Stimulated activated CD4-positive, alpha-beta T cell treated with anti-CD3 and anti-CD28 coated beads, TNF-alpha, amount 100 ng/mL, for 48 hours (primary cell): ENCODE results near the gene DNAH17.

Source experiments
- DNase-seq, 3 donors: peaks; one replicate each; pipeline ENCODE4 v3.0.0-alpha.2; 2020; ENCODE audit warnings: low read depth in 3 of 3

DNAH17 gene

GRCh38 chr17:78430892-78431691 is 146.1 kb downstream of the DNAH17 start:
- no peak for DNase-seq

DNA sequence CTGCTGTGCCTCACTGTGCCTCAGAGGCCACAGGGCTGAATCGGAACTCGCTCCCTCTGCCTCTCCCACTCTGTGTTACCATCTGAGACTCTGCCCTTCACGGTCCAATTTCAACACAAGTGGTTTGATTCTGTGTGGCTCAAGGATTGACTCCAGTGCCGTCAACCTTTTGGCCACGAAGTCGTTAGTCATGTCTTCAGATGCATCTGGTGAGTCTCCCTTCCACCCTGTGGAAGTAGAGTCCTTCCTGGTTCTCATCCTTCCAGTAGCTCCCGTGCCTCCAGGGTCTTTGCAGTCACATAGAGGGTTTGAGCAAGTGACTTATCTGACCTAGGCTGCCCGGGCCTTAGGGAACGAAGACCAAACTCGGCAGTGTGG is 147.6 kb downstream of the DNAH17 start:
- no peak for DNase-seq

GRCh38 chr17:78428836-78429617 is 148.2 kb downstream of the DNAH17 start:
- no peak for DNase-seq

GRCh38 chr17:78428025-78428575 is 149.1 kb downstream of the DNAH17 start:
- no peak for DNase-seq

GRCh38 chr17:78427140-78427539 is 150.1 kb downstream of the DNAH17 start:
- DNase-seq, result no peak

- DNase-seq, result no peak
Observed at GRCh38 chr17:78426293-78426879, 150.8 kb downstream of the DNAH17 start.

DNA sequence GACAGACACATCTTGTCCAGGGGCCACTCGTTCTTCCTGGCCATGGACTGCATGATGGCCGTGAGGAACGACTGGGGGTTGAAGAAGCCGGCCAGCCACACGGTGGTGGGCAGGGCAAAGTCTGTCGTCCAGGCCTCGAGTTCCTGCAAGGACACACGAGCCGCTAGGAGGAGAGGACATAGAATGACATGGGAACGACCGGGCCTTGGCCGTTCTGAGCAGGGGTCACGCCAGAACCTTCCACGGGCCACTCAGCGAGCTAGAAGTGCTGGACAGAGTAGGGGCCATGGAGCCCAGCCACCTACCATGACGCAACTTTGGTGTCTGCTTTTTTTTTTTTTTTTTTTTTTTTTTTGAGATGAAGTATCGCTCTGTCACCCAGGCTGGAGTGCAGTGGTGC is 151.8 kb downstream of the DNAH17 start:
- no peak for DNase-seq

DNA sequence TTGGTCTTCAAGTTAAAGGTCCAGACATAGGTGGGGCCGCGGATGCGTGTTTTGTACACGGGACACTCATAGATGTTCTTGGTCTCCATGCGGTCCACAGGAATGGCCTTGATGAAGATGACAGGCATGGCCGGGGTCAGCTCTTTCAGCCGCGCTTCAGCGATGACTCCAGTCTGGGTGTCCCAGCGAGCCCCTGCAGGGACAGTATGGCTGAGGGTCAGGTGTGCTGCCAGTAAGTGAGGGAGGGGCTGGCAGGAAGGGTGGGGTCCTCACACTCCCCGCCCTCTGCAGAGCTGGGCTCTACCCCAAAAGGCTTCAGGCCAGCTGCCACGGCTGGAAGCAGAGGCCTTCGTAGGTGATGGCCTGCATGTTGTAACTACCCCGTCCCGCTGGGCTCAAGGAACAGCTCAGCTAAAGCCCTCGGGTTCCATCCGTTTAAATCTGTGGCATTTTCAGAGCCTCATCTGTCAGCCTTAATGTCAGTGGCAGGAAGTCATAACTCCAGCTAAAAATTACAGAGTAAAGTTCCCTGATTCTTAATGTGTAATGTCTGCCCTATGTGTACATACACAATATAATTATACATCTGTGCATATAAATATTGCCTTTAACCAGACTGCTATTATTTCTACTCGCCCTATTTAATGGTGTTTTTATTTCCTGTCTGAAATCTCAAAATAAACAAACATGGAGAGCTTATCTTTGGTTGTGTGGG is 153.1 kb downstream of the DNAH17 start:
- DNase-seq, result no peak

- no peak for DNase-seq
Observed at GRCh38 chr17:78422872-78423588, 154.2 kb downstream of the DNAH17 start.

GRCh38 chr17:78422267-78422605 is 155.0 kb downstream of the DNAH17 start:
- no peak for DNase-seq

GRCh38 chr17:78421534-78422266 is 155.5 kb downstream of the DNAH17 start:
- peak; percentile 48 to 59 (median 52) for DNase-seq

- no peak for DNase-seq
Observed at GRCh38 chr17:78421084-78421533, 156.1 kb downstream of the DNAH17 start.

- no peak for DNase-seq
Observed at GRCh38 chr17:78419970-78420815, 157.0 kb downstream of the DNAH17 start.

DNA sequence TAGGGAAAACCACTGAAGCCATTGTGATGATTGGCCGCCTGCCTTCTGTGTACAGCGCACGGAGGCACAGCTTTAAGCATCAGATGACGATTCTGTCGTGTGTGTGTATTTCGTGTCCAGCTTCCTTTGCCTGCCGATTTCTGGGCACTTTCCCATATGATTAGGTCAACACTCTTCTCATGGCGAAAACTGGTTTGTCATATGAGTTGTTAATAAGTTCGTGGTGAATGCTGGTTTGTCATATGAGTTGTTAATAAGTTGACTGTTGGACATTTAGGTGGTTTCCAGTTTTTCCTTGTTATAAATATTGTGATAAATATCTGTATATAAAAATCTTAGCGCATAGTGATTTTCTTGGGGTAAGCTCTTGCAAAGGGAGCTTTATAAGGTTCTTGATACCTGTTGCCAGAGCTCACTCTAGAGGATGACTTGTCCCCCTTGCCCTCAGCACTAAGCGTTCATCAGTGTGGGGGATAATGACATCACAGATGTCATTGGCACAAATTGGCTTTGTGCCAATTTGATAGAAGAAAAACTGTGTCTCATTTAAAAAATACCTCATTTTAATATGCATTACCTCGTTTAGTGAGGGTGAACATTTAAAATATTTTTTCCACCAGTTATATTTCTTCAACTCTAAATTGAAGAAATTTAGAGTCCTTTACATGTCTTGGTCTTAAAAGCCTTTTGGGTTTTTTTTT is 158.7 kb downstream of the DNAH17 start:
- no peak for DNase-seq

- DNase-seq, result no peak
Observed at GRCh38 chr17:78417531-78417909, 159.7 kb downstream of the DNAH17 start.

GRCh38 chr17:78416791-78417530 is 160.2 kb downstream of the DNAH17 start:
- no peak for DNase-seq

- DNase-seq, result no peak
Observed at GRCh38 chr17:78415821-78416711, 161.1 kb downstream of the DNAH17 start.
